Adrenal gland (tissue), 5 donors: ENCODE results near the gene NCOA1.

Source experiments
- POLR2A ChIP-seq, 2 donors: fragments of 450-650 bp; IDR thresholded peaks; one replicate each; pipeline ENCODE4 v1.6.1; 2017; ENCODE audit warnings: antibody characterized with exemption in 2 of 2, mild to moderate bottlenecking in 2 of 2, moderate library complexity in 1 of 2
- TF ChIP-seq, protein P1 (sequence below), 6 experiments: fragments of 450-650 bp in 4 of 6; fragments of 200-600 bp in 2 of 6; sonication (generic) in 1 of 6; IDR thresholded peaks; 1 replicate in 5 of 6; 2 replicates in 1 of 6; pipeline versions ENCODE4 v1.5.1 to v1.8.0; 2016 to 2021; ENCODE audit warnings: antibody characterized with exemption in 6 of 6, mild to moderate bottlenecking in 2 of 6, moderate library complexity in 1 of 6
- donor health status: DM: no; HTN: no; CAD: no.

DNA sequence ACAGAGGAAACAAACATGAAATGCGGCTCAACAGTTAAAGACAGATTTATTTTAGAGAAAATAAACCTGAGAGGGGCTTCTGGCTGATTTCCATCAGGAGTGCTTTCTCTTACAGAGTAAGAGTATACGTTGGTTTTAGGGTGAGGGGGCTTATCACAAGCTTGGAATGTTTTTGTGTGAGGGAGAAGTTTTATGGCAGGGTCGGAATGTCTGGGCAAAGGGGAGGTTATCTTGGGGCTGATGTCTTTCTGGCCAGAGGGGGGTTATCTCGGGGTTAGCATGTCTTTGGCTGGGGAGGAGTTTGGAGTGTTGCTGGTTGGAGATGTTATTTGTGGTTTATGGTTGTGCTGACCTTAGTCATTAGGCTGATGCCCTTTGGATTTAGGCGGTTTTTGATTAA is 280.0 kb downstream of the NCOA1 start:
- TF ChIP-seq POLR2A (IDR thresholded peaks at IDR 0.05) = no peak
- TF ChIP-seq, protein P1, sequence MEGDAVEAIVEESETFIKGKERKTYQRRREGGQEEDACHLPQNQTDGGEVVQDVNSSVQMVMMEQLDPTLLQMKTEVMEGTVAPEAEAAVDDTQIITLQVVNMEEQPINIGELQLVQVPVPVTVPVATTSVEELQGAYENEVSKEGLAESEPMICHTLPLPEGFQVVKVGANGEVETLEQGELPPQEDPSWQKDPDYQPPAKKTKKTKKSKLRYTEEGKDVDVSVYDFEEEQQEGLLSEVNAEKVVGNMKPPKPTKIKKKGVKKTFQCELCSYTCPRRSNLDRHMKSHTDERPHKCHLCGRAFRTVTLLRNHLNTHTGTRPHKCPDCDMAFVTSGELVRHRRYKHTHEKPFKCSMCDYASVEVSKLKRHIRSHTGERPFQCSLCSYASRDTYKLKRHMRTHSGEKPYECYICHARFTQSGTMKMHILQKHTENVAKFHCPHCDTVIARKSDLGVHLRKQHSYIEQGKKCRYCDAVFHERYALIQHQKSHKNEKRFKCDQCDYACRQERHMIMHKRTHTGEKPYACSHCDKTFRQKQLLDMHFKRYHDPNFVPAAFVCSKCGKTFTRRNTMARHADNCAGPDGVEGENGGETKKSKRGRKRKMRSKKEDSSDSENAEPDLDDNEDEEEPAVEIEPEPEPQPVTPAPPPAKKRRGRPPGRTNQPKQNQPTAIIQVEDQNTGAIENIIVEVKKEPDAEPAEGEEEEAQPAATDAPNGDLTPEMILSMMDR (IDR thresholded peaks at IDR 0.05) = no peak
